ENCODE measurements around the gene TMEM35B.

- no peak for TF ChIP-seq POLR2AphosphoS5 (IDR thresholded peaks at IDR 0.05; ENCODE audit: low read depth, low read length)
- TF ChIP-seq, protein P1, sequence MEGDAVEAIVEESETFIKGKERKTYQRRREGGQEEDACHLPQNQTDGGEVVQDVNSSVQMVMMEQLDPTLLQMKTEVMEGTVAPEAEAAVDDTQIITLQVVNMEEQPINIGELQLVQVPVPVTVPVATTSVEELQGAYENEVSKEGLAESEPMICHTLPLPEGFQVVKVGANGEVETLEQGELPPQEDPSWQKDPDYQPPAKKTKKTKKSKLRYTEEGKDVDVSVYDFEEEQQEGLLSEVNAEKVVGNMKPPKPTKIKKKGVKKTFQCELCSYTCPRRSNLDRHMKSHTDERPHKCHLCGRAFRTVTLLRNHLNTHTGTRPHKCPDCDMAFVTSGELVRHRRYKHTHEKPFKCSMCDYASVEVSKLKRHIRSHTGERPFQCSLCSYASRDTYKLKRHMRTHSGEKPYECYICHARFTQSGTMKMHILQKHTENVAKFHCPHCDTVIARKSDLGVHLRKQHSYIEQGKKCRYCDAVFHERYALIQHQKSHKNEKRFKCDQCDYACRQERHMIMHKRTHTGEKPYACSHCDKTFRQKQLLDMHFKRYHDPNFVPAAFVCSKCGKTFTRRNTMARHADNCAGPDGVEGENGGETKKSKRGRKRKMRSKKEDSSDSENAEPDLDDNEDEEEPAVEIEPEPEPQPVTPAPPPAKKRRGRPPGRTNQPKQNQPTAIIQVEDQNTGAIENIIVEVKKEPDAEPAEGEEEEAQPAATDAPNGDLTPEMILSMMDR (IDR thresholded peaks at IDR 0.05) = no peak
- no peak for TF ChIP-seq TCF7L2 (IDR thresholded peaks at IDR 0.05; ENCODE audit: low read depth, low read length)
Measured at GRCh38 chr1:34975338-34975737, 9.8 kb downstream of the TMEM35B start.
